GM19452 (cell line): ENCODE measurements around the gene FOXD4L1.
A peak's percentile ranks its signal among the peaks of the same experiment; 100 is the strongest.
"Not testable (repeated sequence)": the region's sequence is repeated elsewhere in the genome, so short reads cannot be mapped to it uniquely, and the experiment has no call there.

ENCODE experiments used
- ATAC-seq: cut with Tn5 transposase; IDR thresholded peaks from one replicate; pipeline ENCODE4 v1.9.1; 2021; ENCODE audit not compliant: unreplicated experiment

Gene FOXD4L1

GRCh38 chr2:113521492-113521891, 23.0 kb downstream of the FOXD4L1 start:
- ATAC-seq = not testable (repeated sequence)

- ATAC-seq = not testable (repeated sequence)
These were observed 26.5 kb downstream of the FOXD4L1 start for GRCh38 chr2:113524986-113525385.

GRCh38 chr2:113527350-113528045, 29.0 kb downstream of the FOXD4L1 start:
- ATAC-seq = peak; percentile 82

GRCh38 chr2:113528126-113528525, 29.7 kb downstream of the FOXD4L1 start:
- not testable (repeated sequence) for ATAC-seq

- ATAC-seq = not testable (repeated sequence)
These were observed 30.4 kb downstream of the FOXD4L1 start for GRCh38 chr2:113528904-113529303.

- ATAC-seq = not testable (repeated sequence)
These were observed 34.5 kb downstream of the FOXD4L1 start for GRCh38 chr2:113532991-113533390.

- ATAC-seq = not testable (repeated sequence)
These were observed 38.1 kb downstream of the FOXD4L1 start for GRCh38 chr2:113536573-113536972.

- ATAC-seq = not testable (repeated sequence)
These were observed 42.4 kb downstream of the FOXD4L1 start for GRCh38 chr2:113540834-113541203.

GRCh38 chr2:113541204-113541975, 42.9 kb downstream of the FOXD4L1 start:
- ATAC-seq = not testable (repeated sequence)

- ATAC-seq = not testable (repeated sequence)
These were observed 43.6 kb downstream of the FOXD4L1 start for GRCh38 chr2:113541976-113542485.

- not testable (repeated sequence) for ATAC-seq
These were observed 44.1 kb downstream of the FOXD4L1 start for GRCh38 chr2:113542529-113542928.
